22Rv1 (cell line): ENCODE measurements around the gene KRTAP10-12.
"Not testable (repeated sequence)": the region's sequence is repeated elsewhere in the genome, so short reads cannot be mapped to it uniquely, and the experiment has no call there.

ENCODE experiments used
- CTCF ChIP-seq: fragments of 450-650 bp; IDR thresholded peaks from 2 replicates; pipeline ENCODE4 v1.5.1; 2017; ENCODE audit warnings: mild to moderate bottlenecking
- ZFX ChIP-seq: fragments of 450-650 bp; IDR thresholded peaks from 2 replicates; pipeline ENCODE4 v1.6.1; 2017; ENCODE audit warnings: antibody characterized with exemption, borderline replicate concordance

GRCh38 chr21:44697172-44697810 is at the start of gene KRTAP10-12:
- TF ChIP-seq CTCF, ZFX: not testable (repeated sequence)
